Activated CD4-positive, CD25-positive, alpha-beta regulatory T cell treated with anti-CD3 and anti-CD28 coated beads, Interleukin-2, amount 50 U/mL, for 72 hours (primary cell): ENCODE results near the gene TRPV2.
"Not testable (repeated sequence)": the region's sequence is repeated elsewhere in the genome, so short reads cannot be mapped to it uniquely, and the experiment has no call there.

ENCODE experiments used
- DNase-seq: peaks from one replicate; pipeline ENCODE4 v3.0.0; 2021

The TRPV2 gene

GRCh38 chr17:16437083-16437482, 21.7 kb downstream of the TRPV2 start:
- no peak for DNase-seq

- no peak for DNase-seq
Observed at GRCh38 chr17:16438173-16438556, 22.8 kb downstream of the TRPV2 start.

GRCh38 chr17:16438557-16439302, 23.4 kb downstream of the TRPV2 start:
- peak; percentile 87 for DNase-seq

GRCh38 chr17:16439303-16439791, 24.0 kb downstream of the TRPV2 start:
- no peak for DNase-seq

- no peak for DNase-seq
Observed at GRCh38 chr17:16439811-16440351, 24.5 kb downstream of the TRPV2 start.

GRCh38 chr17:16440354-16440753, 25.0 kb downstream of the TRPV2 start:
- not testable (repeated sequence) for DNase-seq

GRCh38 chr17:16440901-16441629, 25.7 kb downstream of the TRPV2 start:
- DNase-seq = no peak

GRCh38 chr17:16442141-16442540, 26.8 kb downstream of the TRPV2 start:
- DNase-seq = no peak

- DNase-seq = no peak
Observed at GRCh38 chr17:16442594-16443510, 27.5 kb downstream of the TRPV2 start.

GRCh38 chr17:16443511-16444257, 28.3 kb downstream of the TRPV2 start:
- no peak for DNase-seq

- no peak for DNase-seq
Observed at GRCh38 chr17:16444258-16444886, 29.0 kb downstream of the TRPV2 start.

- no peak for DNase-seq
Observed at GRCh38 chr17:16446338-16446983, 31.1 kb downstream of the TRPV2 start.

- DNase-seq = no peak
Observed at GRCh38 chr17:16447676-16448075, 32.3 kb downstream of the TRPV2 start.

GRCh38 chr17:16448490-16448889, 33.1 kb downstream of the TRPV2 start:
- no peak for DNase-seq

- no peak for DNase-seq
Observed at GRCh38 chr17:16449121-16449570, 33.8 kb downstream of the TRPV2 start.

- no peak for DNase-seq
Observed at GRCh38 chr17:16450028-16450427, 34.7 kb downstream of the TRPV2 start.

GRCh38 chr17:16452268-16452667, 36.9 kb downstream of the TRPV2 start:
- not testable (repeated sequence) for DNase-seq

- DNase-seq = no peak
Observed at GRCh38 chr17:16453493-16453851, 38.1 kb downstream of the TRPV2 start.

GRCh38 chr17:16455997-16456741, 40.8 kb downstream of the TRPV2 start:
- DNase-seq = no peak

- DNase-seq = no peak
Observed at GRCh38 chr17:16456742-16457316, 41.5 kb downstream of the TRPV2 start.
